K562 (cell line): ENCODE measurements around the gene PTPN7. TPM values are rescaled to one million over a fixed set of nuclear protein-coding genes. Genes with fewer than 3 reads are reported as not detected.
A peak's percentile ranks its signal among the peaks of the same experiment; 100 is the strongest.

Experiments
- CBFB ChIP-seq: sonication (generic); formaldehyde crosslinking; IDR thresholded peaks from 2 replicates; pipeline ENCODE4 v1.4.0; 2020; ENCODE audit warnings: mild to moderate bottlenecking, missing genetic modification reagents
- HMG20B ChIP-seq: fragments of 250-450 bp; sonication (Bioruptor Pico); IDR thresholded peaks from 2 replicates; pipeline ENCODE4 v1.5.0; 2021; ENCODE audit warnings: mild to moderate bottlenecking
- KAT7 ChIP-seq: sonication (generic); formaldehyde crosslinking; IDR thresholded peaks from 2 replicates; pipeline ENCODE4 v1.8.0; 2022; ENCODE audit warnings: missing genetic modification reagents, mild to moderate bottlenecking, borderline replicate concordance
- MGA ChIP-seq: fragments of 450-650 bp; IDR thresholded peaks from 2 replicates; pipeline ENCODE4 v1.6.1; 2016; ENCODE audit warnings: mild to moderate bottlenecking, moderate library complexity
- NR2C2 ChIP-seq, 2 experiments: fragments of 200-800 bp in 1 of 2; sonication (Bioruptor generic) in 1 of 2; sonication (generic) in 1 of 2; formaldehyde crosslinking in 1 of 2; IDR thresholded peaks; 2 replicates each; pipeline versions ENCODE4 v1.6.1 to v1.8.0; 2016 to 2022; ENCODE audit warnings: mild to moderate bottlenecking in 1 of 2, missing compliant biosample characterization in 1 of 2, missing genetic modification characterization in 1 of 2, missing genetic modification reagents in 1 of 2
- RERE ChIP-seq: sonication (generic); formaldehyde crosslinking; IDR thresholded peaks from 2 replicates; pipeline ENCODE4 v1.8.0; 2023; ENCODE audit warnings: missing genetic modification reagents, mild to moderate bottlenecking, borderline replicate concordance
- SRF ChIP-seq, 2 experiments: fragments of 250-450, 450-650 bp in 1 of 2; sonication (Bioruptor Pico) in 1 of 2; sonication (generic) in 1 of 2; formaldehyde crosslinking; IDR thresholded peaks; 2 replicates each; pipeline versions ENCODE4 v1.5.0 to v1.5.1; 2020 to 2022; ENCODE audit warnings: mild to moderate bottlenecking in 1 of 2, missing genetic modification reagents in 1 of 2
- polyA plus RNA-seq, 8 experiments: library from polyadenylated mRNA; depleted of rRNA in 4 of 8; stranded (reverse) in 5 of 8; unstranded in 3 of 8; fragments of >200 nt; fragmentation: Nextera tagmentation in 2 of 8; fragmentation: Illumina TruSeq in 1 of 8; extraction: Ambion mirVana in 2 of 8; extraction: Trizol in 1 of 8; gene quantifications; 2 replicates each; pipeline versions ENCODE4 v1.2.1 to v1.2.3, GENCODE V29; 2011 to 2014; ENCODE audit warnings: inconsistent platforms in 1 of 8, missing spikeins in 1 of 8
- total RNA-seq, 7 experiments: library from RNA; depleted of rRNA in 6 of 7; stranded (reverse); fragments of >200 nt in 6 of 7; fragmentation: Illumina TruSeq in 2 of 7; extraction: Trizol in 2 of 7; gene quantifications; 2 replicates each; pipeline versions ENCODE4 v1.2.1 to v1.2.3, GENCODE V29; 2011 to 2021; ENCODE audit warnings: low replicate concordance in 1 of 7

Gene PTPN7
- total and polyA plus RNA-seq, 9 of the 15 experiments (the other 6 are each of a cell fraction or from before 2014, with no cell fraction given) = 18.7 to 144 (median 120) TPM

GRCh38 chr1:202161151-202162046, 997 bp upstream of the PTPN7 start (continued):
- TF ChIP-seq RERE (CRISPR knock-in tag) = 0 out of 2 replicates have a peak, but pooled peaks have one; percentile 58
- 0 out of 2 replicates have a peak, but pooled peaks have one; percentile 66 for TF ChIP-seq HMG20B
- no peak; a peak in 1 of 4 replicates for TF ChIP-seq SRF (CRISPR knock-in tag; IDR thresholded peaks at IDR 0.05)
- TF ChIP-seq CBFB = 0 out of 2 replicates have a peak, but pooled peaks have one; percentile 7
- peak; percentile 48; the same call in 1 of the 2 replicates for TF ChIP-seq NR2C2 (CRISPR knock-in tag; IDR thresholded peaks at IDR 0.05)
- TF ChIP-seq NR2C2 (tag; IDR thresholded peaks at IDR 0.05) = no peak
- peak; percentile 41; the same call in 1 of the 2 replicates for TF ChIP-seq MGA
- TF ChIP-seq KAT7 (CRISPR knock-in tag) = peak; percentile 80; the same call in 1 of the 2 replicates
